ENCODE measurements around the gene HOXD9.

DNA sequence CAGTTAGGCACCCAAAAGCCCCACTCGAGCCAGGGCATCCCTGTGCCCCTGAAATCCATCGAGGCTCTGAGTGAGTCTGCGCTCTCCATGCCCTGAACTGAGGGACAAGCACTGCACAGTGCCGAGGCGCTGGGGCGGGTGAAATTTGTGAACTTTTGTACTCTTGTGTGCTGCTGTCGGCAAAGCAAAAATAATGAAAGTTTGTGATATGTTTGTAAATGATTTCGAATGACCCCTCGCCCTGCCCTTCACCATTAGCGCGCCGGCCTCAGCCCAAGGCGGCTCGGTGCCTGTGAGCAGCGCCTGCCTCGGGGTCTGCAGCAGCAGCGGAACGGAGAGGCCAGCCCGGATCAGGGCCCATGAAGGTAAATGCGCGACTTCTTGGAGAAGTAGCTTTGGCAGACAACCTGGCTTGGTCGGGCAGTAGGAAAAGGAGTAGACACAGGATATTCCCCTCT lies 27.0 kb downstream of the HOXD9 start:
- TF ChIP-seq, protein P1, sequence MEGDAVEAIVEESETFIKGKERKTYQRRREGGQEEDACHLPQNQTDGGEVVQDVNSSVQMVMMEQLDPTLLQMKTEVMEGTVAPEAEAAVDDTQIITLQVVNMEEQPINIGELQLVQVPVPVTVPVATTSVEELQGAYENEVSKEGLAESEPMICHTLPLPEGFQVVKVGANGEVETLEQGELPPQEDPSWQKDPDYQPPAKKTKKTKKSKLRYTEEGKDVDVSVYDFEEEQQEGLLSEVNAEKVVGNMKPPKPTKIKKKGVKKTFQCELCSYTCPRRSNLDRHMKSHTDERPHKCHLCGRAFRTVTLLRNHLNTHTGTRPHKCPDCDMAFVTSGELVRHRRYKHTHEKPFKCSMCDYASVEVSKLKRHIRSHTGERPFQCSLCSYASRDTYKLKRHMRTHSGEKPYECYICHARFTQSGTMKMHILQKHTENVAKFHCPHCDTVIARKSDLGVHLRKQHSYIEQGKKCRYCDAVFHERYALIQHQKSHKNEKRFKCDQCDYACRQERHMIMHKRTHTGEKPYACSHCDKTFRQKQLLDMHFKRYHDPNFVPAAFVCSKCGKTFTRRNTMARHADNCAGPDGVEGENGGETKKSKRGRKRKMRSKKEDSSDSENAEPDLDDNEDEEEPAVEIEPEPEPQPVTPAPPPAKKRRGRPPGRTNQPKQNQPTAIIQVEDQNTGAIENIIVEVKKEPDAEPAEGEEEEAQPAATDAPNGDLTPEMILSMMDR (IDR thresholded peaks at IDR 0.05; ENCODE audit: low read depth, low read length) = no peak
- TF ChIP-seq EZH2phosphoT487 (IDR thresholded peaks at IDR 0.05; ENCODE audit: low read depth) = no peak
